Caco-2 (cell line): Measurements from ENCODE around the gene HEPACAM. TPM values are rescaled to one million over a fixed set of nuclear protein-coding genes. Genes with fewer than 3 reads are reported as not detected.
A peak's percentile ranks its signal among the peaks of the same experiment; 100 is the strongest.

Source experiments
- BruUV-seq: library from RNA; stranded (reverse); fragments of 400-500 nt; replicated peaks from 2 replicates; lab custom pipeline; 2021; lab: Mats Ljungman, UMichigan
- CTCF ChIA-PET: fragments of 300-600 bp; sonication (Branson Sonifier 250); formaldehyde crosslinking; loops from one replicate; lab custom pipeline; 2022; ENCODE audit warnings: antibody characterized with exemption; lab: Charles Lee
- POLR2A ChIA-PET: fragments of 300-600 bp; sonication (Branson Sonifier 250); formaldehyde crosslinking; loops from one replicate; lab custom pipeline; 2022; ENCODE audit warnings: antibody characterized with exemption; lab: Charles Lee
- DNase-seq, 2 experiments: peaks; one replicate each; pipeline versions ENCODE4 v3.0.0 to v3.0.0-alpha.2; 2020 to 2022
- H3K27me3 ChIP-seq: replicated peaks from 2 replicates; pipeline ENCODE4 v1.6.0; 2011; ENCODE audit warnings: low read length; ENCODE audit not compliant: control insufficient read depth, insufficient read depth
- H3K36me3 ChIP-seq: 2 replicates; pipeline ENCODE4 v1.5.1; 2011; ENCODE audit warnings: low read length; ENCODE audit not compliant: control insufficient read depth, insufficient read depth
- H3K4me1 ChIP-seq: fragments of 250-450 bp; sonication (Bioruptor Pico); 2 replicates; pipeline ENCODE4 v1.5.1; 2020; ENCODE audit warnings: mild to moderate bottlenecking
- H3K4me3 ChIP-seq: 2 replicates; pipeline ENCODE4 v1.5.1; 2011; ENCODE audit warnings: low read depth, mild to moderate bottlenecking, control low read depth, low read length
- H3K9me3 ChIP-seq: fragments of 250-450 bp; sonication (Bioruptor Pico); 2 replicates; pipeline ENCODE4 v1.5.1; 2020; ENCODE audit warnings: mild to moderate bottlenecking, moderate library complexity
- H3K27ac Mint-ChIP-seq: one replicate; pipeline ENCODE4 v1.8.0; 2022; ENCODE audit warnings: mixed read lengths; ENCODE audit not compliant: unreplicated experiment
- H3K27me3 Mint-ChIP-seq: one replicate; pipeline ENCODE4 v1.8.0; 2022; ENCODE audit warnings: mixed read lengths; ENCODE audit not compliant: insufficient read depth, unreplicated experiment
- H3K36me3 Mint-ChIP-seq: one replicate; pipeline ENCODE4 v1.8.0; 2022; ENCODE audit warnings: mild to moderate bottlenecking, mixed read lengths; ENCODE audit not compliant: insufficient read depth, unreplicated experiment
- H3K4me1 Mint-ChIP-seq: one replicate; pipeline ENCODE4 v1.8.0; 2022; ENCODE audit warnings: low read depth, mixed read lengths; ENCODE audit not compliant: unreplicated experiment
- H3K4me3 Mint-ChIP-seq: one replicate; pipeline ENCODE4 v1.8.0; 2022; ENCODE audit warnings: mild to moderate bottlenecking, moderate library complexity, mixed read lengths; ENCODE audit not compliant: unreplicated experiment
- H3K9me3 Mint-ChIP-seq: one replicate; pipeline ENCODE4 v1.8.0; 2022; ENCODE audit warnings: mixed read lengths; ENCODE audit not compliant: unreplicated experiment
- CTCF ChIP-seq, 2 experiments: fragments of 200-600 bp in 1 of 2; IDR thresholded peaks; 1 replicate in 1 of 2; 2 replicates in 1 of 2; pipeline versions ENCODE4 v1.5.1 to v1.8.0; 2011 to 2022; ENCODE audit warnings: antibody characterized with exemption in 1 of 2, control low read depth in 1 of 2, inconsistent platforms in 1 of 2, low read depth in 1 of 2, low read length in 1 of 2, mild to moderate bottlenecking in 1 of 2, moderate library complexity in 1 of 2; ENCODE audit not compliant: insufficient read depth in 1 of 2, severe bottlenecking in 1 of 2, unreplicated experiment in 1 of 2
- intact Hi-C: fragments of 100-400 bp; cut with micrococcal nuclease; formaldehyde crosslinking; loops from one replicate; pipeline ENCODE4 v1.10.0; 2022; ENCODE audit not compliant: unreplicated experiment
- total RNA-seq: library from RNA; stranded (reverse); gene quantifications from 2 replicates; pipeline ENCODE4 v1.2.3, GENCODE V29; 2022

Gene HEPACAM
- total RNA-seq, 1 experiment from 2014 or later = 0.11 TPM

GRCh38 chr11:124870430-124870829 is 65.4 kb downstream of the HEPACAM start:
- Histone ChIP-seq H3K36me3 (no peaks in the 10 kb centered on the region), H3K4me3 (no peak overlapping the region), H3K9me3 (no peaks in the 10 kb centered on the region), H3K27me3 (peaks cover 15% of the 10 kb centered on the region), H3K4me1 (peaks cover 11% of the 10 kb centered on the region)
- no peaks in the 10 kb centered on the region for H3K4me1 Mint-ChIP-seq
- H3K27ac Mint-ChIP-seq = no peak overlapping the region
- no peaks in the 10 kb centered on the region for H3K9me3 Mint-ChIP-seq
- H3K27me3 Mint-ChIP-seq = peaks cover 44% of the 10 kb centered on the region
- H3K36me3 Mint-ChIP-seq = no peaks in the 10 kb centered on the region
- H3K4me3 Mint-ChIP-seq = no peak overlapping the region
- POLR2A ChIA-PET = no interaction called here
- intact Hi-C loops = no loop called here
- no TSS peak for BruUV-seq
- CTCF ChIA-PET = no interaction called here
- peak in 1 of 2 experiments; percentile 26 for DNase-seq
- TF ChIP-seq CTCF (IDR thresholded peaks at IDR 0.05; ENCODE audit: insufficient read depth in 1 of 2, low read depth in 1 of 2, low read length in 1 of 2, severe bottlenecking in 1 of 2, unreplicated experiment in 1 of 2) = no peak

GRCh38 chr11:124869856-124870387 is 65.9 kb downstream of the HEPACAM start:
- peaks cover 17% of the 10 kb centered on the region for H3K27me3 ChIP-seq

GRCh38 chr11:124869331-124869730 is 66.5 kb downstream of the HEPACAM start:
- peaks cover 19% of the 10 kb centered on the region for H3K27me3 ChIP-seq
- no peaks in the 10 kb centered on the region for H3K4me1 Mint-ChIP-seq
- no peaks in the 10 kb centered on the region for H3K9me3 ChIP-seq
- no peak overlapping the region for H3K4me3 ChIP-seq
- H3K4me1 ChIP-seq = peaks cover 11% of the 10 kb centered on the region
- H3K27ac Mint-ChIP-seq = no peak overlapping the region
- intact Hi-C loops = no loop called here
- H3K36me3 ChIP-seq = no peaks in the 10 kb centered on the region
- ChIA-PET POLR2A (no interaction called here), CTCF (no interaction called here)
- no TSS peak for BruUV-seq
- no peaks in the 10 kb centered on the region for H3K9me3 Mint-ChIP-seq
- no peak for TF ChIP-seq CTCF (IDR thresholded peaks at IDR 0.05; ENCODE audit: insufficient read depth in 1 of 2, low read depth in 1 of 2, low read length in 1 of 2, severe bottlenecking in 1 of 2, unreplicated experiment in 1 of 2)
- DNase-seq = peak in 1 of 2 experiments; percentile 21
- no peaks in the 10 kb centered on the region for H3K36me3 Mint-ChIP-seq
- no peak overlapping the region for H3K4me3 Mint-ChIP-seq
- H3K27me3 Mint-ChIP-seq = peaks cover 38% of the 10 kb centered on the region

More at GRCh38 chr11:124869856-124870387, 65.9 kb downstream of the HEPACAM start:
- no TSS peak for BruUV-seq
- Mint-ChIP-seq H3K4me1 (no peaks in the 10 kb centered on the region), H3K27me3 (peaks cover 40% of the 10 kb centered on the region), H3K27ac (no peak overlapping the region), H3K36me3 (no peaks in the 10 kb centered on the region), H3K9me3 (no peaks in the 10 kb centered on the region), H3K4me3 (no peak overlapping the region)
- DNase-seq = peak in 1 of 2 experiments; percentile 25
- Histone ChIP-seq H3K9me3 (no peaks in the 10 kb centered on the region), H3K36me3 (no peaks in the 10 kb centered on the region), H3K4me1 (peaks cover 11% of the 10 kb centered on the region), H3K4me3 (no peak overlapping the region)
- POLR2A ChIA-PET = no interaction called here
- intact Hi-C loops = no loop called here
- no peak for TF ChIP-seq CTCF (IDR thresholded peaks at IDR 0.05; ENCODE audit: insufficient read depth in 1 of 2, low read depth in 1 of 2, low read length in 1 of 2, severe bottlenecking in 1 of 2, unreplicated experiment in 1 of 2)
- CTCF ChIA-PET = no interaction called here

Other genes starting within 250 kb of the HEPACAM start
- gene NRGN, start 196.1 kb downstream of the HEPACAM start, total RNA-seq = 5.7 and 7.8 TPM in 2 replicates
- 0.28 TPM in 1 of 2 replicates, not detected in the other for gene VSIG2, start 183.8 kb downstream of the HEPACAM start, total RNA-seq
- 5.3 and 6.1 TPM in 2 replicates for gene ESAM, start 173.8 kb downstream of the HEPACAM start, total RNA-seq
- 28.3 and 33.2 TPM in 2 replicates for gene MSANTD2, start 135.6 kb downstream of the HEPACAM start, total RNA-seq
- 5.7 and 6.2 TPM in 2 replicates for gene ROBO3, start 70.6 kb downstream of the HEPACAM start, total RNA-seq
- not detected in 2 replicates for gene ROBO4, start 38.2 kb downstream of the HEPACAM start, total RNA-seq
- gene HEPN1, start 16.8 kb downstream of the HEPACAM start, total RNA-seq = not detected in 2 replicates
- 4.0 TPM in 2 replicates for gene CCDC15, start 18.2 kb upstream of the HEPACAM start, total RNA-seq
- gene SLC37A2, start 127.3 kb upstream of the HEPACAM start, total RNA-seq = 11.4 and 13.8 TPM in 2 replicates
- gene TMEM218, start 175.6 kb upstream of the HEPACAM start, total RNA-seq = 15.5 and 20.3 TPM in 2 replicates
- not detected in 2 replicates for gene PKNOX2, start 228.7 kb upstream of the HEPACAM start, total RNA-seq